ENCODE measurements around the gene WWOX.

Gene WWOX

DNA sequence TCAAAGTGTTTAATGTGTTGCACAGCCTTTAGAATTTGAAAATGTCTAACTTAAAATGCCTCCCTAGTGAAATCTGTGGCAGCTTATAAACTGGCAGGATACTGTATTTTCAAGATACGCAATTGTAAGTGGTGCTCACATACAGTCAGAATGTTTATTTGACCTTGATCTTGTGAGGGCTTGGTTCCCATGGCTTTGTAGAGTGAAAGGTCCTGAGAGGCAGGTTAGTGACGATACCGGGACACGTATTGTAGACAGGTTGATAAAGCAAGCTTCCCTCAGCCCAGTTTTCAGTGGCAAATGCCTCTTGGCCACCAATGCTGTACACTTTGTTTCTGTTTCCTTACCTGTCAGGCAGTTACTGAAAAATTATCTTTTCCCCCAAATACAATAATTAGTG is 1074.5 kb downstream of the WWOX start:
- no peak for DNase-seq (ENCODE audit: low spot score)

DNA sequence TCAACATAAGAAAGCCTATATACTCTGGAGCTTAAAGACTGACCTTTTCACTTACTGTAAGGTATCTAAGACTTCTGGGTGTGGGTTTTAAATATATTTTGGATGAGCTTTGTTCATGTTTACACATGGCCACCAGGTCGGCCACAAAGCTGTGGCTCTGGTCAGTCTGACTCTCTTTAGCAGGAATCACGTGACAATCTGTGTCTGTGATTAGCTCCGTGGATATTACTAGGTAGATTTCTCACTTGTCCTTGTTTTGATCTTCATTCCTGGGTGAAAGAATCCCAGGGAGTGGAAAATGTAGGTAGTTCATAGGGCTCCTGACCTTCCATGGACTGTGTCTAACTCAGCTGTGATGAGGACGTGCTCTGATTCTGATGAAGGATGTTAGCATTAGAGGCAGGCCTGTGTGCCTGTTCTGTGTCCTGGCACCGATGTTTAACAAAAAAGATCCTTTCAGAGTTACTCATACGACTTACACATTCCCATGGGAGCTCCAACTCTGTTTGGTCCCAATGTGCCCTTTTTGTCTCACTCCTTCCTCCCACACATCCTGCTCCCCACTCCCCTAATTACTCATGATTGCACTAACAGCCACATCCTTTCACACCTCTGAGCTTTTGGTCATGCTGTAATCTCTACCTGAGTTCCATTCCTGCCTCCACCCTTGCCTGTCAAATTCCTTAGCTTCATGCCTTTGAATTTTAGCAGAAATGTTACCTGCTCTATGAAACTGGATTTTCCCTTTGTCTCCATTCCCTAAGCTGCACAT is 1076.0 kb downstream of the WWOX start:
- DNase-seq (ENCODE audit: low spot score), result no peak

DNA sequence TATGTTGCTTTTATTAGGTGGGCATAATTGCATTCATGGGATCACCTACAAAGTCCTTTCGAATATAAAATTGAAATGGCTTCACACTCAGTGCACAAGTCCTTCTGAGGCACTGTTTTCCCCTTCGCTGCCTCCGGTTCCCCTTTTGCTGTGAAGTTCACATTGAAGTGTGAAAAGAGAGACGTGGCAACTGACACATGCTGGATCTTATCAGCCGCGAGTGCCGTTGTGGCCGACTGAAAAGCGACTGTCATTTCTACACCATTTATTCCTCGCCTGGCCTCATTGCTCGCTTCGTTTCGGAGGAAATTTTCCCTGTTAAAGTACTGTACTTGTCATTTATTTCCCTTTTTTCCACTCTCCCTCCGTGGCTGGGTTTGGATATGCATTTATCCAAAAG is 1077.6 kb downstream of the WWOX start:
- DNase-seq (ENCODE audit: low spot score), result no peak

DNA sequence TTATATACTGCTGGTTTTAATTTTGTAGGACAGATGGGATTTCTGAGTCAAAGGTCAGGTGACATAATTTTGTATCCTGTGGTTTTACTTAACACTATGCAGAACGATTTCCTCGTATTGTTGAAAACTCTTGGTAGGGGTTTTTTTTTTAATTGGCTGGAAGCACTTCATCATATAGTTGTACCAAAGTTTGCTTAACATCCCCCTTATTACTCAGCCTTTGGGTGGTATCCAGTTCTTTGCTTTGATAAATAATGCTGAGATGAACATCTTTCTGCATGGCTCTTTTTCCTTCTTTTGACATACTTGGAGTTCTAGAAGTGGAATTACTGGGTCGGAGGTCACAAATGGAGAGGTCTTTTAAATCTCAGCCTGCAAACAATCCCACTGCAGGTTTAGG is 1082.0 kb downstream of the WWOX start:
- DNase-seq (ENCODE audit: low spot score), result no peak

DNA sequence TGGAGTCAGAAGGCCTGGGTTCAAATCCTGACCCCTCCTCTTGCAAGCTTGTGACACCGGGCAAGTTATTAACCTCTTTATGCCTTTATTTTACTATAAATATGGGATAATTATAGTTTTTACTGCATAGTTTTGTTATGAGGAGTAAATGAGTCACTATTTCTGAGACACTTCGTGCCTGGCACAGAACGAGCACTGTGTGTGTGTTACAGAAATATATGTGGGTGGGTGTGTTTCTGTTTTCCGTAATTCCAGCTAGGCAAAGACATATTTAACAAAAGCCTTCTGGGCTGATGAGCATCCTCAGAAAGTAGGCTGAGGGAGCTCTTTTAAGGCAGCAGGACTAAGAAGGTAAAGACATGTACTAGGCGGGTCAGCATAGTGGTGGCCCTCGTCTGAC is 1083.2 kb downstream of the WWOX start:
- DNase-seq (ENCODE audit: low spot score), result no peak

DNA sequence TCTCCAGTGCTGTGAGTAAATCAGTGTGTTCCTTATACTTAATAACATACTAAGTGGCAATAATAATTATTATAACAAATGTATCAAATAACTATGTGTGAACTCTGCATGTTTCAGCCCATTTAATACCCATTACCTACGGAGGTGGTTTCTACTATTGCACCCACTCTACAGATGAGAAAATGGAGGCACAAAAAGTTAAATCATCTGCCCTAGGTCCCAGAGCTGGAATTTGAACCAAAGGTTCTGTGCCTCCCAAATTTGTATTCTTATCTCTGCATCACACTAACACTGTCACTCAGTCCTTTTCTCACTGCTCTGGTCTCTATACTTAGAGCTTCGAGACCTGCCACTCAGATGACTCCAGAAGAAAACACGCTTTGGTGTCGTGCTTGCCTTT is 1084.1 kb downstream of the WWOX start:
- DNase-seq (ENCODE audit: low spot score), result no peak

DNA sequence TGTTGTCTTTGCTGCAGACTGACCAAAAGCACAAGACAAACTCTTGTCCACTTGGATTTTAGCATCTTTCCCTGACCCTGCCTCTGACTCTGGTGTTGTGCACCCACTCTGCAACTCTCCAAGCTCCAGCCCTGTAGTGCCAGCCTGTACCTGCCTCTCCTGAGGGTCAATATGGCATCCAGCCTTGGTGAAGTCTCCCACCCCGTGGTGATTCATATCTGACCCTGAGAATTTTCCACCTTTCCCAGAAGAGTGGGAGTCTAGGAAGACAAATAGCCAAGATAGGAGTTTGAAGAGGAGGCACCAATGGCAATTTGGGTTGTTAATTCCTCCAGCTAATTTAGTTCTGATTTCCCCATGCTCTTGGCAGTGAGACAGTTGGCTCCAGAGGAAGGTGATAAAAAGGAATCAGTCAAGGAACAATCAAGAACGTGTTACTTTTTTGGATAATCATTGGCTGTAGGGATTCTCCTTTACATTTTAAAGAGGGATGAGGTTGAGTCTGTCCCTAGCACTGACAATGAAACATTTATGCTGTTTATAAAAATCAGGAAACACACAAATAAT is 1085.1 kb downstream of the WWOX start:
- DNase-seq (ENCODE audit: low spot score), result no peak

DNA sequence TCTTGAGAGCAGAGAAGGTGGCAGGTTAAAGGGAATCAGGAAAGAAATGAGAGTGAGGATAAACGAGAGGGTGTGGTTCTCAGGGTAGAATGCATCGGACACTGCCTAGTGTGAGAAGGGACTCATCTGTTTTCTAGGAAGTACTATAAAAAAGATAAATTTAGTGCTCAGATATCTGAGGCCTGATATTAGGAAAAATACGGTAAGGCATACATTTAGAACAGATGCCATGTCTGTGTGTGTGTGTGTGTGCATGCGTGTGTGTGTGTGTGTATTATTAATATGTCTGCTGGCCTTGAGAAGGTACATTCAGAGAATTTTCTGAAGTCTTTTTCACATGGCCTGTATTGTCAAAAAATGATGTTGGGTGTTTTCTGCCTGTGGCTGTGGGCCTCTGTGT is 1086.3 kb downstream of the WWOX start:
- DNase-seq (ENCODE audit: low spot score), result no peak

DNA sequence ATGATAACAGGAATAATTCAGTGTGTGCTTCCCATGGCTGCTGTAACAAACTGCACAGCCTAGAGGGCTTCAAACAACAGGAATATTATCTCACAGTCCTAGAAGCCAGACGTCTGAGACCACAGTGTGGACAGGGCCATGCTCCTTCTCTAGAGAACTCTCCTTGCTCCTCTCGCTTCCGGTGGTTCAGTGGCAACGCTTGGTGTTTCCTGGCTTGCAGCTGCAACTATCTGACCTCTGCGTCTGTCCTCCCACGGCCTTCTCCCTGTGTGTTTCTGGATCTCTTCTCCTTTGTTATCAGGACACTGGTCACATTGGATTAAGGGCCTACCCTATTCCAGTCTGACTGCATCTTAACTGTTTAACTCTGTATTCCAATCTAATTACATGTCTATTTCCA is 1086.7 kb downstream of the WWOX start:
- DNase-seq (ENCODE audit: low spot score), result no peak

DNA sequence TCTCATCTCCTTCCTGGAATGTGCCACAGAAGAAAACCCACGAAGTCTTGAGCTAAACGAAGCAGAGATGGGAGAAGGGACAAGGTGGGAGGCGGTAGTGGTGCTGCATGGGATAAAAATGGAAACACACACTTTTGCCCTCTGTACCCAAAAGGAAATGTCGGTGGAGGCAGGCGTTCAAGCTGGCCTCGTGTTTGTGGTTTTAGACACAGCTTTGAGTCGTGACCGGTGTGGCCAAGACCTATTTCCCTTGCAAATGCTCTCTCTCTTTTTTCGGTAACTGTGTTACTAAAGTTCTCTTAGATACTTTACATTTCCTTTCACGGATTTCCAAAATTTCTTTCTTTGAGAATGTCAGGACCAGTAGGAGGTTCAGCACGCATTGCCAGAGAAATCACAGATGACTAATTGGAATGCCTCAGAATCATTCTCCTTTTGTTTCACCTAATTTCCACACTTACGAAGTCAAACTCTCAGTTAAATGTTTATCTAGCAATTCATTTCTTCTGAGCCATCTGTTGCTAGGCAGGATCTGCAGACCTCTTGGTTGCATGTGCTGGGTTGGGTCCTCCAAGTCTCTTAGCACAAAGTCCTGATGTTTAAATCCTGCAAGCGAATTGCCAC is 1088.8 kb downstream of the WWOX start:
- DNase-seq (ENCODE audit: low spot score), result no peak

DNA sequence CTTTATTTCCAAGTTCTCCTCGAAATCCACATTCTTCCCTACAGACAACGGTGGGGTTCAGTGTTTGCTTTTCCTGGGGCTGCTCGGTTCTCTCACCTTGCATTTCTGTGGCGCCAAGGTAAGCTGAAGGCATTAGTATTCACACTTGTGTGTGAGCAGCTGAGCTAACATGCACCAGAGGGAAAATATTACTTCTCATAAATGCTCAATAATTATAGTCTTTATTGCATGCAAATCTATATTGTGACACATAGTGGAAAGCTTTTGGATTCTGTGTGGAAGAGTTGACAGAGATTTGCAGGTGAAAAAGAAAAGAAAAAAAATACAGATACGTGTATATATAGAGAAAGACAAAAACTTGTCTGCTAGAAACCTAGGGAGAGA is 1089.3 kb downstream of the WWOX start:
- DNase-seq (ENCODE audit: low spot score), result no peak

DNA sequence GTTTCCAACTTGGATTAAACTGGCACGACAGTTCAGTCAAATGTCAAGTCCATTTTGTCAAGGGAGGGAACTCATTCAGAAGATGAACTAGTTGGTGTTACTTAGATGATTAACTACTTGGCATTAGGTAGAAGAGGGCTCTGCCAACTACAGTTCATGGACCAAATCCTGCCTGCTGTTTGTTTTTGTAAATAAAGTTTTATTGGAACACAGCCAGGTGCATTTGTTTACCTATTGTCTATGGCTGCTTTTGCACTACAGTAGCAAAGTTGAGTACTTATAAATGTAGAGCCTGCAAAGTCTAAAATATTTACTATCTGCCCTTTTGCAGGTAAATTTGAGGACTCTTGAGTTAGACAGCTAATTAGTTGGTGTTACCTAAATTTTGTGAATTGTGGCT is 1091.1 kb downstream of the WWOX start:
- no peak for DNase-seq (ENCODE audit: low spot score)

DNA sequence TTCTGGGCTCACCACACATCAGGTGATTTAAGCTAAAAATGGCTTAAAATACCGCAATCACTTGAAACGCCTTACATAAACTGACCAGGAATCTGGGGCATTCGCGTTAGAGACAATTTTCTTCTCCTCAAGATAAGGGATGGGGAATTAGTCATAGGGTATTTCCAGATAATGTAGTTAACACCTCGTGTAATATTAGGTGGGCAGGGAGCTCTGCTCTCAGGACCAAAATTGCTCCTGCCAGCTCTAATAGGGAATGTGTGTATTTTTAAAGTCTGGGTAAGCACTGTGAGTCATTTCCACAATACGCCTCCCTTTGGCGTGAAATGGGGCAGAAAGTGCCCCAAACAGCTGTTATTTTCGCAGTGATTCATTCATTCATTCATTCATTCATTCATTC is 1092.5 kb downstream of the WWOX start:
- no peak for DNase-seq (ENCODE audit: low spot score)

DNA sequence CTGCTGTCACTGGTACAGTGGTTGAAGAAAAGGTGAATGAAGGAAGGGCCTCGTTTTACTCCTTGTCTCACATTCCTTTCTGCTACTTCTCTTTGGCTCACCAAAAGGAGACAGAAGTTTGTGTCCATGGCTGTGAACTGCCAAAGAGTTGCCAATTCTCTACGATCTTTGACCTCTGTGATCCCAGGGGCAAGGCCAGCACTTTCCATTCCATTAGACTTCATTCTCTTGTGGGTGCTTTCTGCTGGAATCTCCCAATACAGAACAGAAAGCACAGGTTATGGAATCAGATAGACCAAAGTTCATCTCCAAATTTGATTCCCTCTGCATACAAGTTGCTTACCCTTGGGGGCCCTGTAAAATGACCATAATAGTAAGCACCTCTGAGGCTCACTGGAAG is 1093.5 kb downstream of the WWOX start:
- no peak for DNase-seq (ENCODE audit: low spot score)

DNA sequence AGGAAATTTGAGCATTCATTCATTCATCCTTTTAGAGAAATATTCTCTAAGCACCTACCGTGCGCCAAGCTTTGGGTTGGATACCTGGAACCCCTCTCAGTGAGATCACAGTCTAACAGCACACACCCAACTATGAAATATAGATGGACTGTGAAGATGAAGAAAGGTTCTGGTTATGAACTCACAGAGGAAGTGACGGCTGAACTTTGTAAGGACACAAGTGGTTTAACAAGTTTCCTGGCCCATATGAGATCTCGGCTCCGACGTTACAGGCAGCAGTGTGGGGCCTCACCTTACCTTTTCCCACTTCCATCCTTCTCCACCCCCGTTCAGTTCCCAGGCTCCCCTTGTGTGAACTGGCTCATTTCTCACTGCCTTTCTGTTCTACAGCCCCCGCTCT is 1094.8 kb downstream of the WWOX start:
- no peak for DNase-seq (ENCODE audit: low spot score)

DNA sequence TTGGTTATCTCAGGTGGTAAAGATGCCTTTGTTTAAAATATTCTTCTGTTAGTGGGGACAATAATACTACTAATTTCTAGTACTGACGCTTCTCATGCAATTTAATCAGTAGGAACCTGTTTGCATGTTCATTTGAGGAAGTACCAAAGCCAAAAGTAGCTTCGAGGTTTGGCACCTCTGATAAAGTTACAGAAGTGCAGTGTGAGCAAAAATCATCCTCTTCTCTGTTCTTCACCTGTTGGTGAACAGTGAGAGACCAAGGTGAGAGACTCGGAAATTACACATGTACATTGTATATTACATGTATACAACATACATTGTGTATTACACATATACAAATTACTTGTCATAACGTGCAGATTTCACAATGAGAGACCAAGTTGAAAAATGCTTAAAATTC is 1096.5 kb downstream of the WWOX start:
- no peak for DNase-seq (ENCODE audit: low spot score)

DNA sequence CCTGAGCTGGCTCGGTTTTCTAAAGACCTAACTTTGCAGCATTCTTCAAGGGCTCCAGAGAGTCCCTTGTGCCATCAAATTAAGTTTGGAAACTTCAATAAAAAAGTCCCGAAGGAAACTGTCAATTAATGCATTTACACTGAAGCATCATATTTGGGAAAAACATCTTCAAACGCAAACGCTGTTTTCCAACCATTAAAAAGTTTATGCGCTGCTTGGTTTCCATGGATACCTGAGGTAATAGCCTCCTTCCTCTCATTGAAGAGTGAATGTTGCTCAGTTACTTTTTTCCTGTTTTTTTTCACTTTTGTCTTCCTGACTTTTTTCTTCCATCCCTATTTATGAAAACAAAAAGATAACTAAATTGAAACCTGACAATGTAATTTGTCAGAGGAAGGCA is 1102.0 kb downstream of the WWOX start:
- DNase-seq (ENCODE audit: low spot score), result no peak

DNA sequence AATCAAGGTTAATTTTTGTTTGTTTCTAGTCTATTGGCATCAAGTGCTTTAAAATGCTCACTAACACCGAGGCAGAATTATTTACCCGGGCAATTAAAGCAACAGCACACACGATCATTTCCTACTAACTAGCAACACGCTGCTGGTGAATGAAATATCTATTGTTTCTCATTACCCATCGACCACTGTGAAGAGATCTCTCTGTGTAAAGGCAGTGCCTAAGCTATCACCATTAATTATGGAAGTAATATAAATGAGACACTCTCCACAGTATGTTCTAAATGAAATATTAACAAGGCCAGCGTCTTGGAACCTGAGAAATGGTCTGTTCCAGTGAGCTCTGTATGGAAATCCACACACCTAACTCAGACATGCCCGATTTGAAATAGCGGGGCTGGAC is 1103.5 kb downstream of the WWOX start:
- no peak for DNase-seq (ENCODE audit: low spot score)

DNA sequence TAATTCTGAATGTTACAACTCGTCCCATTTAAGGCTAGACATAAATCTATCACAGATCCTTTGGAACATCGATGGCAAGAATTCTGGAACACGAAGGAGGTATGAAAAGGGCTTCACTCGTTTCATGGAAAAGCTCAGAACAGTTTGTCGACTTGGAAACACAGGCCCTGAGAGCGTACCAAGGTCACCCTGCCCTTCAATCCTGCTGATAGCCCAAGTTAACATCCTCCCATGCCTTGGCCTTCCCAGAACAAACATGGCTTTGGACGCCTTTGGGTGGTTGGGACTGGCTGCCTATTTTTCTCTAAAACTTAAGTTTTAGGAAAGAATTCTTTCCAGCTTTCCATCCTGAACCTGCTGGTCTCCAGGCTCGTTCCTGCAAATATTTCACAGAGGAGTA is 1105.0 kb downstream of the WWOX start:
- no peak for DNase-seq (ENCODE audit: low spot score)

DNA sequence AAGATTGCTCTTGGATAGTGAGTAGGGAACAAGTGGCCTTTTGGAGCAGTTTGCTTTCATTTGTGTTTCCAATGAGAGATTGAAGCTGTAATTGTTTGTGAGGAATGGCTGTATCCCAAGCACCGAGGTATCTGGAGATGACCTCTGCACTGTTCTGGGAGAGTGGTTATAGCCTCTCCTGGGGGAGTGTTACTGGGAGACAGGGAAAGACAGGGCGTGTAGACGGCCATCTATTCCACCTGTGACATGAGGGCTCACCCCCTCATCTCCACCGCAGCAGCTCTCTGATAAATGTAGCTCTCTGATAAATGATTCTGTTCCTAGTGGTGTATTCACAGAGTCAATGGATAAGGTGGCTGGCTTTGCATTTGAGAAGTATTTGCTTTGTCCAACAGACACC is 1107.4 kb downstream of the WWOX start:
- no peak for DNase-seq (ENCODE audit: low spot score)

DNA sequence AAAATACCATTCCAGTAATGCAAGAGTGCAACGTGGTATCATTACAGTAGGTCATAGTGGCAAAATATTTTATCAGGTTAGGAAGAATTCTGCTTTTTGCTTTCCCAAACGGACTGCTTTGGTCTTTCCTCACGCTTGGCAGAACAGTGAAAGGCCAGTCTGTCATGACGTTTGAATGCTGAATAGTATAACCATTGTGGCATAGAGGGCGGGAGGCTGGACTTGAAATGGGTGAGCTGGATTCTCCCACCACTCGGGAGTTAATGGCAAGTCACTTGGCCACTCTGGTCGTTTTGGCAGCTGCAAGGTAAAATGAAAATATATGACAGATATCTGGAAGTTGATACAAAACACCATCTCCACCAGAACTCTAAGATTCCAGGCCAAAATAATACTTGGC is 1109.9 kb downstream of the WWOX start:
- DNase-seq (ENCODE audit: low spot score), result no peak

DNA sequence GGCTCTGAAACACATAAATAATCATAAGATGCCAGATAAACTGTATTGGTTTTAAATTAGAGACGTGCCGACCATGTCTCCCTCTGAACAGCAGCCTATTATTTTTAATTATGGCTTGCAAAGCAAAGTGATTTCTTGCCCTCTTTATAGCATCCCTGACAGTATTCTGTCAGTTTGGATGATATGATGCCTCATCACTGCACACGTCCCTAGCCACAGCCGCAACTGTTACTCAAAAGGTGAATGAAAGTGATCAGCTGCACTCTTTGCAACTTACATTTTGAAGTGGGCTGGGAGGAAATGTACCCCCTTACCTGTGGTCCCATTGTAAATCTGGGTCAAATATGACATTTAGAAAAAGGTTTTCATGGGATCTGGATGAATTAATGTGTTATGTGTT is 1111.2 kb downstream of the WWOX start:
- DNase-seq (ENCODE audit: low spot score), result no peak

DNA sequence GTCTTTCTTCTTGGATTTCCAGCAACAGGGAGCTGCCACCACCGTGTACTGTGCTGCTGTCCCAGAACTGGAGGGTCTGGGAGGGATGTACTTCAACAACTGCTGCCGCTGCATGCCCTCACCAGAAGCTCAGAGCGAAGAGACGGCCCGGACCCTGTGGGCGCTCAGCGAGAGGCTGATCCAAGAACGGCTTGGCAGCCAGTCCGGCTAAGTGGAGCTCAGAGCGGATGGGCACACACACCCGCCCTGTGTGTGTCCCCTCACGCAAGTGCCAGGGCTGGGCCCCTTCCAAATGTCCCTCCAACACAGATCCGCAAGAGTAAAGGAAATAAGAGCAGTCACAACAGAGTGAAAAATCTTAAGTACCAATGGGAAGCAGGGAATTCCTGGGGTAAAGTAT is 1112.1 kb downstream of the WWOX start:
- DNase-seq (ENCODE audit: low spot score), result no peak

All from hematopoietic multipotent progenitor cell treated with erythropoietin and hydrocortisone succinate and interleukin-3 and kit ligand, for 15 days (in vitro differentiated cells).